ENCODE data around the gene AMELY. TPM values are rescaled to one million over a fixed set of nuclear protein-coding genes. Genes with fewer than 3 reads are reported as not detected.

AMELY gene
- total and polyA plus RNA-seq, 11 donors: not detected

GRCh38 chrY:6921061-6921460 lies 9.5 kb upstream of the AMELY start:
- H3K27ac ChIP-seq: no peak overlapping the region
- no peaks in the 10 kb centered on the region for H3K27me3 ChIP-seq
- WGBS, 4 donors: 63 to 73% methylated on average over 2 of the region's 2 CpGs; no CpG with 5 or more reads in 2 of the 4 donors
- no peak for DNase-seq
- no peaks in the 10 kb centered on the region for H3K4me1 ChIP-seq
- no peaks in the 10 kb centered on the region for H3K9me3 ChIP-seq
- ATAC-seq: no peak
- intact Hi-C loops (cut with DNase I): no loop called here
- H3K4me3 ChIP-seq: no peak overlapping the region
- no peak for TF ChIP-seq POLR2A (IDR thresholded peaks at IDR 0.05)
- TF ChIP-seq CTCF (IDR thresholded peaks at IDR 0.05): no peak
- H3K36me3 ChIP-seq: no peaks in the 10 kb centered on the region

- peaks cover 0 to 10% (median 0%) of the 10 kb centered on the region in 9 donors for H3K27me3 ChIP-seq
- TF ChIP-seq POLR2A (IDR thresholded peaks at IDR 0.05) (no peak), CTCF (IDR thresholded peaks at IDR 0.05) (no peak)
- H3K27ac ChIP-seq: no peak overlapping the region
- H3K36me3 ChIP-seq: no peaks in the 10 kb centered on the region
- H3K9me3 ChIP-seq: no peaks in the 10 kb centered on the region
- no peaks in the 10 kb centered on the region for H3K4me1 ChIP-seq
- intact Hi-C loops (cut with DNase I): no loop called here
- ATAC-seq (no peak), DNase-seq (no peak)
- no peak overlapping the region for H3K4me3 ChIP-seq
These were observed 1.8 kb upstream of the AMELY start for GRCh38 chrY:6913362-6913761.

- no peaks in the 10 kb centered on the region for H3K36me3 ChIP-seq
- peaks cover 0 to 10% (median 0%) of the 10 kb centered on the region in 9 donors for H3K27me3 ChIP-seq
- H3K9me3 ChIP-seq: no peaks in the 10 kb centered on the region
- peak within 1 kb of the TSS in 7 of 12 donors; percentile 11 to 42 (median 27) for H3K4me3 ChIP-seq
- TF ChIP-seq CTCF (IDR thresholded peaks at IDR 0.05) (no peak), POLR2A (IDR thresholded peaks at IDR 0.05) (no peak)
- WGBS, 4 donors: 0 to 1% methylated on average over 91 of the region's 91 CpGs; no CpG with 5 or more reads in 2 of the 4 donors
- ATAC-seq: no peak
- intact Hi-C loops (cut with DNase I): no loop called here
- DNase-seq: no peak
- no peaks in the 10 kb centered on the region for H3K4me1 ChIP-seq
- no peak within 1 kb of the TSS for H3K27ac ChIP-seq
These were observed 940 bp downstream of the AMELY start, which contains the start of gene TBL1Y for GRCh38 chrY:6910372-6911252. TSS of gene TBL1Y (plus strand) at chrY:6910697. CDS start at chrY:7025085, 114,388 bp downstream.

- peak overlapping the region in 3 of 12 donors; percentile 27 to 42 (median 37) for H3K4me3 ChIP-seq
- ATAC-seq (no peak), DNase-seq (no peak)
- no peaks in the 10 kb centered on the region for H3K9me3 ChIP-seq
- H3K27ac ChIP-seq: no peak overlapping the region
- intact Hi-C loops (cut with DNase I): no loop called here
- H3K36me3 ChIP-seq: no peaks in the 10 kb centered on the region
- TF ChIP-seq CTCF (IDR thresholded peaks at IDR 0.05) (no peak), POLR2A (IDR thresholded peaks at IDR 0.05) (no peak)
- peaks cover 0 to 10% (median 0%) of the 10 kb centered on the region in 9 donors for H3K27me3 ChIP-seq
- WGBS, 4 donors: 0 to 3% methylated on average over 14 of the region's 14 CpGs; no CpG with 5 or more reads in 2 of the 4 donors
- H3K4me1 ChIP-seq: no peaks in the 10 kb centered on the region
These were observed 1.7 kb downstream of the AMELY start for GRCh38 chrY:6909856-6910255.

Measured in heart left ventricle (tissue), 16 donors.